Measurements from ENCODE around the gene CHI3L1. TPM values are rescaled to one million over a fixed set of nuclear protein-coding genes. Genes with fewer than 3 reads are reported as not detected.

CHI3L1 gene
- total RNA-seq, 1 experiment from 2014 or later = not detected

DNA sequence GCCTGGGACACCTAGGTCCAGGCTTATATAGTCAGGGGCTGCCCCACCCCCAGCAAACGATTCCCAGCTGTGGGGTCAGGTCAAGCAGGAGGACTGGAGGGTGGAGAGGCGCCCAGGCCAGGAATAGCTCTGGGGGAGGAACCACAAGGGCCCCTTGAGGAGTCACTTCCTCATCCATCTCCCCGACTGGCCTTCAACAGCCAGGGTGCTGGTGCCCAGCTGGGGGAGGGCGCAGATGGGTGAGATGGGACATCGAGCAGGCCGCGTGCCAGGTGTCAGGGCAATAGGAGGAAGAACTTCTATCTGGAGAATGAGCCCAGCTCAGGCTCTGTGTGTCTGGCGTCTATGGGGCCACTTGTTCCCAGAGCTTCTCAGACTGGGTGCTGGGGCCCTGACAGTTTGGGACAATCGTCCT lies 10.7 kb downstream of the CHI3L1 start:
- Histone ChIP-seq H3K9me3 (ENCODE audit: control insufficient read depth in 1 of 2, insufficient read depth in 1 of 2, low read depth in 1 of 2, low read length in 2 of 2) (no peaks in the 10 kb centered on the region), H2AFZ (ENCODE audit: low read depth, low read length, poor library complexity, severe bottlenecking) (no peak overlapping the region), H3K4me2 (ENCODE audit: low read length) (peak overlapping the region; percentile 9; the same call in 1 of the 2 replicates), H3K4me3 (replicated peaks in 1 of 2; ENCODE audit: low read depth in 1 of 2, low read length in 2 of 2) (no peak overlapping the region), H3K27me3 (ENCODE audit: insufficient read depth, low read length) (no peaks in the 10 kb centered on the region), H3K27ac (ENCODE audit: low read depth, low read length) (no peak overlapping the region), H3K9me2 (ENCODE audit: insufficient read depth) (no peaks in the 10 kb centered on the region), H3K9ac (ENCODE audit: low read length) (no peak overlapping the region), H3K4me1 (ENCODE audit: control insufficient read depth in 1 of 2, insufficient read depth in 2 of 2, low read length in 2 of 2) (peaks cover 32 to 86% of the 10 kb centered on the region in 2 experiments), H4K20me1 (ENCODE audit: insufficient read depth) (no peaks in the 10 kb centered on the region), H3K36me3 (ENCODE audit: control insufficient read depth in 1 of 2, insufficient read depth in 2 of 2, low read length in 2 of 2) (no peaks in the 10 kb centered on the region), H3K79me2 (ENCODE audit: insufficient read depth, low read length) (no peaks in the 10 kb centered on the region)
- POLR2A ChIA-PET = no interaction called here
- no TSS peak for BruUV-seq (replicated peaks)
- TF ChIP-seq POLR2AphosphoS5 (IDR thresholded peaks at IDR 0.05; ENCODE audit: low read depth, low read length) = no peak
- no peak for TF ChIP-seq ZNF274 (IDR thresholded peaks at IDR 0.05; ENCODE audit: low read depth, low read length)
- TF ChIP-seq FOSL1 (IDR thresholded peaks at IDR 0.05; ENCODE audit: low read depth) = no peak
- no peak for ATAC-seq
- RAD21 ChIA-PET (ENCODE audit: low non-redundant PET in 1 of 2, low total read pairs in 2 of 2, uncharacterized antibody in 2 of 2, unreplicated experiment in 2 of 2) = no interaction called here
- no peak for DNase-seq (ENCODE audit: low read depth, low spot score)
- intact Hi-C loops (cut with micrococcal nuclease) = no loop called here
- CTCF ChIA-PET = interaction anchor here (0.9 to 1.3 kb wide), 3 partner anchors 9 to 58 kb away, joined by 3 to 4 read pairs (median 3); no protein-coding TSS in a partner anchor

DNA sequence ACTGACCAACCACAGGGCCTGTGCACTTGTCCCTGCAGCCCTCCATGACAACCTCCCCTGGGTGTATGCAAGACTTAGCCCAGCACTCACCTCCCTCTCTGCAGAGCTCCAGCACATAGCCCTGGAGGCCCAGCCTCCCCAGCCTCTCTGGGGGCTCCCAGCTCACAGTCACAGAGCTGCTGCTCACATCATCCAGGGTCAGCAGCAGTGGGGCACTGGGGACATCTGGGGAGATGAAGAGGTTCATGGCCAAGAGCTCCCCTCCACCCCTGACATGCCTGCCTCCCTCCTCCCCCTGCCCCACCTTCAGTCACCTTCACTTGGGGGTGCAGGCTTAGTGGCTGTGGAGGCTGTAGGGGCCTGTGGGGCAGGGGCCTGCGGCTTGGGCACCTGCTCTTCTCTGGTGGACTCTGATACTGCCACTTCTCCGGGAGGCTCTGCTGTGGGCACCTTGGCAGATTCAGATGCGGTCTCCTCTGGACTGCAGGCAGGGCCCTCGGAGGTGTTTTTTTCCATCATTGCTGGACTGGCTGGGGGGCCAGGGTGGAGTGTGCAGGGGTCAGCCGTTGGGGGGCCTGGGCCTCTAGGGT lies 11.2 kb downstream of the CHI3L1 start, which contains the start of gene MYBPH:
Gene MYBPH, minus strand, starts transcription at position 590 of the 590 bp plus-strand sequence. Its CDS starts 71 bp downstream, at position 519.
- no TSS peak for BruUV-seq (replicated peaks)
- peak within 1 kb of the TSS; percentile 84 for H3K4me2 ChIP-seq (ENCODE audit: low read length)
- H2AFZ ChIP-seq (ENCODE audit: low read depth, low read length, poor library complexity, severe bottlenecking) = no peak within 1 kb of the TSS
- no peaks in the 10 kb centered on the region for H3K36me3 ChIP-seq (ENCODE audit: control insufficient read depth in 1 of 2, insufficient read depth in 2 of 2, low read length in 2 of 2)
- H3K9me2 ChIP-seq (ENCODE audit: insufficient read depth) = no peaks in the 10 kb centered on the region
- intact Hi-C loops (cut with micrococcal nuclease) = no loop called here
- no peak within 1 kb of the TSS for H3K27ac ChIP-seq (ENCODE audit: low read depth, low read length)
- DNase-seq (ENCODE audit: low read depth, low spot score) (no peak), ATAC-seq (no peak)
- H4K20me1 ChIP-seq (ENCODE audit: insufficient read depth) = no peaks in the 10 kb centered on the region
- H3K4me3 ChIP-seq (replicated peaks in 1 of 2; ENCODE audit: low read depth in 1 of 2, low read length in 2 of 2) = no peak within 1 kb of the TSS
- H3K79me2 ChIP-seq (ENCODE audit: insufficient read depth, low read length) = no peaks in the 10 kb centered on the region
- H3K4me1 ChIP-seq (ENCODE audit: control insufficient read depth in 1 of 2, insufficient read depth in 2 of 2, low read length in 2 of 2) = peaks cover 32 to 91% of the 10 kb centered on the region in 2 experiments
- H3K27me3 ChIP-seq (ENCODE audit: insufficient read depth, low read length) = no peaks in the 10 kb centered on the region
- ChIA-PET RAD21 (ENCODE audit: low non-redundant PET in 1 of 2, low total read pairs in 2 of 2, uncharacterized antibody in 2 of 2, unreplicated experiment in 2 of 2) (no interaction called here), CTCF (interaction anchor here (0.9 to 1.3 kb wide), 3 partner anchors 9 to 58 kb away, joined by 3 to 4 read pairs (median 3); no protein-coding TSS in a partner anchor), POLR2A (no interaction called here)
- no peak within 1 kb of the TSS for H3K9ac ChIP-seq (ENCODE audit: low read length)
- H3K9me3 ChIP-seq (ENCODE audit: control insufficient read depth in 1 of 2, insufficient read depth in 1 of 2, low read depth in 1 of 2, low read length in 2 of 2) = no peaks in the 10 kb centered on the region
- TF ChIP-seq TCF7L2 (IDR thresholded peaks at IDR 0.05; ENCODE audit: borderline replicate concordance, extremely low read depth, insufficient read depth, insufficient read length) (no peak), POLR2AphosphoS5 (IDR thresholded peaks at IDR 0.05; ENCODE audit: low read depth, low read length) (no peak), EGR1 (IDR thresholded peaks at IDR 0.05; ENCODE audit: low read depth) (no peak), SRF (IDR thresholded peaks at IDR 0.05; ENCODE audit: low read depth) (no peak), CEBPB (IDR thresholded peaks at IDR 0.05; ENCODE audit: low read depth) (no peak), CBX3 (IDR thresholded peaks at IDR 0.05; ENCODE audit: low read depth) (no peak), YY1 (IDR thresholded peaks at IDR 0.05; ENCODE audit: extremely low read depth, insufficient replicate concordance, low read depth, low read length) (no peak), POLR2A (IDR thresholded peaks at IDR 0.05; ENCODE audit: borderline replicate concordance, extremely low read depth, insufficient read depth, insufficient read length) (no peak), FOSL1 (IDR thresholded peaks at IDR 0.05; ENCODE audit: low read depth) (no peak), SIN3A (IDR thresholded peaks at IDR 0.05; ENCODE audit: low read depth) (no peak), ZNF274 (IDR thresholded peaks at IDR 0.05; ENCODE audit: low read depth, low read length) (no peak), EZH2 (IDR thresholded peaks at IDR 0.05) (no peak), RAD21 (IDR thresholded peaks at IDR 0.05; ENCODE audit: low read depth) (no peak), SP1 (IDR thresholded peaks at IDR 0.05; ENCODE audit: low read depth) (no peak)
- TF ChIP-seq, protein P1, sequence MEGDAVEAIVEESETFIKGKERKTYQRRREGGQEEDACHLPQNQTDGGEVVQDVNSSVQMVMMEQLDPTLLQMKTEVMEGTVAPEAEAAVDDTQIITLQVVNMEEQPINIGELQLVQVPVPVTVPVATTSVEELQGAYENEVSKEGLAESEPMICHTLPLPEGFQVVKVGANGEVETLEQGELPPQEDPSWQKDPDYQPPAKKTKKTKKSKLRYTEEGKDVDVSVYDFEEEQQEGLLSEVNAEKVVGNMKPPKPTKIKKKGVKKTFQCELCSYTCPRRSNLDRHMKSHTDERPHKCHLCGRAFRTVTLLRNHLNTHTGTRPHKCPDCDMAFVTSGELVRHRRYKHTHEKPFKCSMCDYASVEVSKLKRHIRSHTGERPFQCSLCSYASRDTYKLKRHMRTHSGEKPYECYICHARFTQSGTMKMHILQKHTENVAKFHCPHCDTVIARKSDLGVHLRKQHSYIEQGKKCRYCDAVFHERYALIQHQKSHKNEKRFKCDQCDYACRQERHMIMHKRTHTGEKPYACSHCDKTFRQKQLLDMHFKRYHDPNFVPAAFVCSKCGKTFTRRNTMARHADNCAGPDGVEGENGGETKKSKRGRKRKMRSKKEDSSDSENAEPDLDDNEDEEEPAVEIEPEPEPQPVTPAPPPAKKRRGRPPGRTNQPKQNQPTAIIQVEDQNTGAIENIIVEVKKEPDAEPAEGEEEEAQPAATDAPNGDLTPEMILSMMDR (IDR thresholded peaks at IDR 0.05 in 2 of 3, conservative IDR thresholded peaks at IDR 0.05 in 1 of 3; ENCODE audit: borderline replicate concordance in 1 of 3, insufficient read depth in 1 of 3, low read depth in 2 of 3, low read length in 2 of 3) = no peak
